NB4 (cell line): ENCODE measurements around the gene NFS1.

ENCODE experiments used
- DNase-seq: peaks from one replicate; pipeline ENCODE4 v3.0.0; 2010; ENCODE audit warnings: low read depth
- H3K4me3 ChIP-seq: one replicate; pipeline ENCODE4 v1.5.1; 2011; ENCODE audit warnings: mild to moderate bottlenecking, low read depth, low read length, moderate library complexity
- CTCF ChIP-seq: IDR thresholded peaks from one replicate; pipeline ENCODE4 v1.5.1; 2012; ENCODE audit warnings: low read depth, low read length
- MAX ChIP-seq: IDR thresholded peaks from 2 replicates; pipeline ENCODE4 v1.6.1; 2011; ENCODE audit warnings: low read depth, low read length
- MYC ChIP-seq: IDR thresholded peaks from 2 replicates; pipeline ENCODE4 v1.6.1; 2011; ENCODE audit warnings: low read depth, low read length
- POLR2A ChIP-seq: IDR thresholded peaks from 2 replicates; pipeline ENCODE4 v1.6.1; 2011; ENCODE audit warnings: mild to moderate bottlenecking; ENCODE audit not compliant: insufficient read length; ENCODE audit errors: extremely low read depth

The NFS1 gene

GRCh38 chr20:35635652-35636051 is 63.5 kb downstream of the NFS1 start:
- no peak overlapping the region for H3K4me3 ChIP-seq
- DNase-seq, result no peak
- TF ChIP-seq MYC (no peak), MAX (no peak), POLR2A (no peak), CTCF (no peak)

- no peak for DNase-seq
- TF ChIP-seq MYC (no peak), MAX (no peak), CTCF (no peak)
- H3K4me3 ChIP-seq, result no peak overlapping the region
Observed at GRCh38 chr20:35632539-35633115, 66.5 kb downstream of the NFS1 start.

- TF ChIP-seq POLR2A, result no peak
- no peak for TF ChIP-seq CTCF
- no peak for TF ChIP-seq MAX
- TF ChIP-seq MYC, result no peak
- no peak for DNase-seq
- H3K4me3 ChIP-seq, result no peak overlapping the region
Observed at GRCh38 chr20:35630636-35631035, 68.5 kb downstream of the NFS1 start.

- no peak for DNase-seq
- H3K4me3 ChIP-seq, result no peak overlapping the region
- TF ChIP-seq MAX (no peak), CTCF (no peak), MYC (no peak), POLR2A (no peak)
Observed at GRCh38 chr20:35629427-35630145, 69.6 kb downstream of the NFS1 start.

GRCh38 chr20:35627121-35627520 is 72.0 kb downstream of the NFS1 start:
- TF ChIP-seq POLR2A (no peak), MAX (no peak), CTCF (no peak), MYC (no peak)
- H3K4me3 ChIP-seq, result no peak overlapping the region
- no peak for DNase-seq
